ENCODE data around the gene QSER1.

Gene QSER1

DNA sequence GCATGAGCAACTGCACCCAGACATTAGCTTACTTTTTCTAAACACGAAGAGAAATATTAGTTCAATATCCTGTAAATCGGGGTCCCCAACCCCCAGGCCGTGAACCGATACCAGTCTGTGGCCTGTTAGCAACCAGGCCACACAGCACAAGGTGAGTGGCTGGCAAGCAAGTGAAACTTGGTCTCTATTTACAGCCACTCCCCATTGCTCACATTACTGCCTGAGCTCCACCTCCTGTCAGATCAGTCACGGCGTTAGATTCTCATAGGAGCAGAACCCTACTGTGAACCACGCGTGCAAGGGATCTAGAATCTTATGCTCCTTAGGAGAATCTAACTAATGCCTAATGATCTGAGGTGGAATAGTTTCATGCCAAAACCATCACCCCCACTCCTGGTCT lies 95.2 kb downstream of the QSER1 start:
- no peak for ATAC-seq
- H3K4me1 Mint-ChIP-seq: no peaks in the 10 kb centered on the region
- H3K9me3 Mint-ChIP-seq: peaks cover 7% of the 10 kb centered on the region
- DNase-seq (ENCODE audit: low spot score in 2 of 2): no peak
- no peak overlapping the region for H3K4me3 Mint-ChIP-seq
- H3K27ac Mint-ChIP-seq: no peak overlapping the region
- no peaks in the 10 kb centered on the region for H3K36me3 Mint-ChIP-seq

DNA sequence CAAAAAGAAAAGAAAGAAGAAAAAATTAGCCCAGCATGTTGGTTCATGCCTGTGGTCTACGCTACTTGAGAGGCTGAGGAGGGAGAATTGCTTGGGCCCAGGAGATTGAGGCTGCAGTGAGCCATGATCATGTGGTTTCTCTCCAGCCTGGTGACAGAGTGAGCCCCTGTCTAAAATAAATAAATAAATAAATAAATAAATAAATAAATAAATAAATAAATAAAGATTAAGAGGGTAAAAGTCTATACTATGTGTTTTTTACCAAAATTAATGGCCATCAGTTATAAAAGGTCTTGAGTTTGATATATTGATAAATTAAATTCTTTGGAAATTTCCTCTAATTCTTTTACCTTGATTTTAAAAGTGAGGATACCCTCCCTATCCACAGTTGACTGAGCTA lies 97.9 kb downstream of the QSER1 start:
- DNase-seq (ENCODE audit: low spot score in 2 of 2): no peak
- peaks cover 10% of the 10 kb centered on the region for H3K9me3 Mint-ChIP-seq
- no peak for ATAC-seq
- H3K4me3 Mint-ChIP-seq: no peak overlapping the region
- no peaks in the 10 kb centered on the region for H3K4me1 Mint-ChIP-seq
- H3K36me3 Mint-ChIP-seq: no peaks in the 10 kb centered on the region
- H3K27ac Mint-ChIP-seq: no peak overlapping the region

GRCh38 chr11:32991427-32991826 lies 98.8 kb downstream of the QSER1 start:
- Mint-ChIP-seq H3K27ac (no peak overlapping the region), H3K36me3 (no peaks in the 10 kb centered on the region)
- DNase-seq (ENCODE audit: low spot score in 2 of 2): no peak

GRCh38 chr11:32991898-32992297 lies 99.3 kb downstream of the QSER1 start:
- Mint-ChIP-seq H3K4me3 (no peak overlapping the region), H3K4me1 (no peaks in the 10 kb centered on the region)
- ATAC-seq: no peak

More at GRCh38 chr11:32991427-32991826, 98.8 kb downstream of the QSER1 start:
- Mint-ChIP-seq H3K4me3 (no peak overlapping the region), H3K9me3 (peaks cover 10% of the 10 kb centered on the region), H3K4me1 (no peaks in the 10 kb centered on the region)
- ATAC-seq: no peak

DNA sequence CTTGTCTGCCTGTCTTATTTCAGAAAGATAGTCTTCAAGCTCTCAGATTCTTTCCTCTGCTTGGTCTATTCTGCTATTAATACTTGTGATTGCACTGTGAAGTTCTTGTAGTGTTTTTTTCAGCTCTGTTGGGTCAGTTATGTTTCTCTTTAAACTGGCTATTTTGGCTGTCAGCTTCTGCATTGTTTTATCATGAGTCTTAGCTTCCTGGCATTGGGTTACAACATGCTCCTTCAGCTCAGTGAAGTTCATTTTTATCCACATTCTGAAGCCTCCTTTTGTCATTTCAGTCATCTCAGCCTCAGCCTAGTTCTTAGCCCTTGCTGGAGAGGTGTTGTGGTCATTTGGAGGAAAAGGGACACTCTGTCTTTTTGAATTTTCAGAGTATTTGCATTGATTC lies 107.6 kb downstream of the QSER1 start:
- Mint-ChIP-seq H3K4me3 (no peak overlapping the region), H3K36me3 (no peaks in the 10 kb centered on the region), H3K27ac (no peak overlapping the region), H3K9me3 (peaks cover 4% of the 10 kb centered on the region), H3K4me1 (peaks cover 5% of the 10 kb centered on the region)
- no peak for DNase-seq (ENCODE audit: low spot score in 2 of 2)
- ATAC-seq: no peak

More at GRCh38 chr11:32991898-32992297, 99.3 kb downstream of the QSER1 start:
- DNase-seq (ENCODE audit: low spot score in 2 of 2): no peak
- Mint-ChIP-seq H3K27ac (no peak overlapping the region), H3K36me3 (no peaks in the 10 kb centered on the region), H3K9me3 (peaks cover 10% of the 10 kb centered on the region)

GRCh38 chr11:33001281-33001680 lies 108.7 kb downstream of the QSER1 start:
- peaks cover 15% of the 10 kb centered on the region for H3K4me1 Mint-ChIP-seq

GRCh38 chr11:33001751-33002542 lies 109.3 kb downstream of the QSER1 start:
- no peak overlapping the region for H3K4me3 Mint-ChIP-seq
- ATAC-seq (no peak), DNase-seq (ENCODE audit: low spot score in 2 of 2) (no peak)
- H3K9me3 Mint-ChIP-seq: peaks cover 4% of the 10 kb centered on the region
- no peak overlapping the region for H3K27ac Mint-ChIP-seq
- H3K4me1 Mint-ChIP-seq: peaks cover 15% of the 10 kb centered on the region
- H3K36me3 Mint-ChIP-seq: no peaks in the 10 kb centered on the region

More at GRCh38 chr11:33001281-33001680, 108.7 kb downstream of the QSER1 start:
- Mint-ChIP-seq H3K9me3 (peaks cover 4% of the 10 kb centered on the region), H3K36me3 (no peaks in the 10 kb centered on the region), H3K27ac (no peak overlapping the region), H3K4me3 (no peak overlapping the region)
- ATAC-seq: no peak
- DNase-seq (ENCODE audit: low spot score in 2 of 2): no peak

DNA sequence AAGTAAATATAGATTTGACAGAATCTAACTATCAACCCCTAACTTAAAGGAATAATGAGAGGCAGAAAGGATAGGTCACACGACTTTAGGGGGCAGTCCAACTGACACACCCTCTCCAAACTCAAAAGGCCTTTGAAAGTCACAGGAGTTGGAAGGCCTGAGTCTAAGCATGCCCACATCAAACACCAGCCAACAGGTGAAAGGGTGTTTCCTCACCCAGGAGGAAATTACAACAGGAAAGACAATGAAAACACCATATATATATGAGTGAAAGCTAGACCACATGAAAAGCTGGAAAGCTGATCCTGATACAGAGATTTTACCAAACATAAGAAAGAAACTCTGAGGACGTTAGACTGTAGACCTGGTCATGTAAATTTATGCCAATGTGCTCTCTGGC lies 112.6 kb downstream of the QSER1 start:
- H3K4me1 Mint-ChIP-seq: peaks cover 15% of the 10 kb centered on the region
- no peak overlapping the region for H3K4me3 Mint-ChIP-seq
- no peak for ATAC-seq
- H3K27ac Mint-ChIP-seq: no peak overlapping the region
- DNase-seq (ENCODE audit: low spot score in 2 of 2): no peak
- H3K36me3 Mint-ChIP-seq: no peaks in the 10 kb centered on the region
- no peaks in the 10 kb centered on the region for H3K9me3 Mint-ChIP-seq

DNA sequence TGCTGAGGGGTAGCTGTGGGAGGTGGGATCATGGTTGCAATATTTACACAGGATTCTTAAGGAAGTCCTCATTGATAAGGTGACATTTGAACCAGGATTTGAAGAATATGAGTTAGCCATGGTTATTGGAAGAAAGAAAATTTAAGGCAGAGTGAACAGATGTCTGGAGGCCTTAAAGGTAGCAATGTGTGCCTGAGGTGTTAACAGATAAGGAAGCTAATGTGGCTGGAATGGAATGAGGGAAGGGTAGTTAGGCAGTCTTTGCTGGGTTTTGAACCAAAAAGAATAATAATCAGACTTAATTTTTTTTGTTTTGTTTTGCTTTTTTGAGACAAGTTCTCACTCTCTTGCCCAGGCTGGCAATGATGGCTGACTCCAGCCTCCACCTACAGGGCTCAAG lies 113.4 kb downstream of the QSER1 start:
- Mint-ChIP-seq H3K4me3 (no peak overlapping the region), H3K4me1 (peaks cover 15% of the 10 kb centered on the region), H3K36me3 (no peaks in the 10 kb centered on the region), H3K27ac (no peak overlapping the region), H3K9me3 (no peaks in the 10 kb centered on the region)
- ATAC-seq (no peak), DNase-seq (ENCODE audit: low spot score in 2 of 2) (no peak)

DNA sequence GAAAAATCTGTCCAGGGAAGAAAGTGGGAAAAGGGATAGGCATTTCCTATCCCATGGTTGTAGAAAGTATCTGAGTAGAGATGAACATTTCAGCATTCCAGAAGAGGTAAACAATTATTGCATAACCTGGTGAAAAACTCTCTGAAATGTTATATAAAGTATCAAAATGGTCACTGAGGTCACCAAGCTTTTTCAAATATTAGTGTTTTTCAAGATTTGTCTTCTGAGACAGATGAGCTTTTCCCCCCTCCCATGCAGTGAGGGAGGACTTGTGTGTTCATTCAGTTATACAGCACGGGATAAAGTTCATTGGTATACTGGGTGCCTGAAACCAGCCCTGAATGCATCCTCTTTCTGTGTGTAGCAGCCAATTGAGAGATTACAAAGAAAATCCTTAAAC lies 121.1 kb downstream of the QSER1 start:
- Mint-ChIP-seq H3K4me3 (no peak overlapping the region), H3K9me3 (no peaks in the 10 kb centered on the region), H3K27ac (no peak overlapping the region), H3K36me3 (no peaks in the 10 kb centered on the region), H3K4me1 (peaks cover 5% of the 10 kb centered on the region)
- ATAC-seq (no peak), DNase-seq (ENCODE audit: low spot score in 2 of 2) (no peak)

DNA sequence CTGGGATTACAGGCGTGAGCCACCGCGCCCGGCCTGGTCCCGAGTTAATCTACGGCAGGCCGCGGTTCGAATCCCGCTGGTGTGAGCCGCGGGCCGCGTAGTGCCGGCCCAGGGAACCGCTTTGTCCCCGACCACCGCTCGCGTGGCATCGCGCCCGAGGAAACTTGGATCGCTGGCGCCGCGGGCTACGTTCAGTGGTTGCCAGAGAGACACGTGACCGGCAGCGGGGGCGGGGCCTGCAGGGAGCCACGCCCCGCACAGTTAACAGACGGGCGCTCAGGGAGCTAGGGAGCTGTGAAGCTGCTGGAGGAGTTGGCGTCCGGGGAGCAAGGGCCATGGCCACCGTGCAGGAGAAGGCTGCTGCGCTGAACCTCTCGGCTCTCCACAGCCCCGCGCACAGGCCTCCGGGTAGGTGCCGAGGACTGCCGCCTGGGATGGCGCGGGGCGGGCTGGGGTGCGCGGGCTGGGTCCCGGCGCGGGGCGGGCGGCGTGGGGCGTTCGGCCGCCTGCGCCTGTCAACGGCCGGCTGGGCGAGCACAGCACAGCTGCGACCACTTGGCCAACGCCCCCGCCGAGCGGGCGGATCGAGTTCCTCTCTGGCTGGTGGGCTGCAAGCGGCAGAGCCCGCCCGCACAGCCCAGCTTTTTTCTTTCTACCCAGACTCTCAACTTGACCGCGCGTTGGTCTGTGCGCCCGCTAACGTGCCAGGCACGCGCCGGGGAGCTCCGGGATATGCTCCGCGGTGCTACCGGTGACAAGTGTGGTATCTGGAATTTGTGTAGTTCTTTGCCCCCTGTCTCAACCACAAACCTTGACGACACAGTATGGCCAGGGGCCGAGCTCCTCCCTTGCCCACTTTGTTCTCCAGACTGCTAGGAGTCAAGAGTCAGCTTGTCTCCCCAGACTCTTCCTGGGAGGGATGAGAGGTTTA lies 123.3 kb downstream of the QSER1 start, which contains the start of gene DEPDC7:
DEPDC7 (plus strand) TSS at position 258 of the 931 bp plus-strand sequence; CDS start at position 336, 78 bp downstream.
- H3K9me3 Mint-ChIP-seq: no peaks in the 10 kb centered on the region
- H3K27ac Mint-ChIP-seq: no peak within 1 kb of the TSS
- no peaks in the 10 kb centered on the region for H3K36me3 Mint-ChIP-seq
- H3K4me1 Mint-ChIP-seq: peaks cover 5% of the 10 kb centered on the region
- peak; percentile 60 to 83 for DNase-seq (ENCODE audit: low spot score in 2 of 2)
- H3K4me3 Mint-ChIP-seq: peak within 1 kb of the TSS; percentile 73
- ATAC-seq: peak; percentile 82

DNA sequence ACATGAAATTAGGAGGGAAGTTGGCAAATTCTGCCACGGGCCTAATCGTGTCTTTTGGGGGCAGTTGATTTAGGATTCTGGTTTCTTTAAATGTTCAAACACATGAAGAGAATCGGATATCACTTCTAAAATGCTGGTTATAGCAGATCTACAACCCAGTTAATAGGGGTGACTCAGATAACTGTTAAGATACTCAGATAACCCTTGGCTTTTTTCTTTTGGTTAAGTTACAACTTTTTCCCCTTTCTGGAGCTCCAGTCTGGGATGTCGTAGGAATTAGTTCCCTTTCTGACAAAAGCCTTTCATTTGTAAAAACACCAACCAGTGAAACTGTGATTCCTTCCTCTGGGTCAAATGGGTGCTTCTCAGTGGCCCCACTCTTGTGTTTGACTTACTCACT lies 124.0 kb downstream of the QSER1 start:
- H3K4me1 Mint-ChIP-seq: peaks cover 5% of the 10 kb centered on the region
- no peak overlapping the region for H3K27ac Mint-ChIP-seq
- no peak for DNase-seq (ENCODE audit: low spot score in 2 of 2)
- H3K9me3 Mint-ChIP-seq: no peaks in the 10 kb centered on the region
- ATAC-seq: no peak
- no peaks in the 10 kb centered on the region for H3K36me3 Mint-ChIP-seq
- H3K4me3 Mint-ChIP-seq: peak overlapping the region; percentile 73

- H3K4me3 Mint-ChIP-seq: no peak overlapping the region
- DNase-seq (ENCODE audit: low spot score in 2 of 2): no peak
- no peak overlapping the region for H3K27ac Mint-ChIP-seq
- no peak for ATAC-seq
- H3K4me1 Mint-ChIP-seq: peaks cover 5% of the 10 kb centered on the region
- H3K9me3 Mint-ChIP-seq: no peaks in the 10 kb centered on the region
- no peaks in the 10 kb centered on the region for H3K36me3 Mint-ChIP-seq
Observed at GRCh38 chr11:33017478-33017877, 124.9 kb downstream of the QSER1 start.

GRCh38 chr11:33017965-33018364 lies 125.4 kb downstream of the QSER1 start:
- peaks cover 5% of the 10 kb centered on the region for H3K4me1 Mint-ChIP-seq

DNA sequence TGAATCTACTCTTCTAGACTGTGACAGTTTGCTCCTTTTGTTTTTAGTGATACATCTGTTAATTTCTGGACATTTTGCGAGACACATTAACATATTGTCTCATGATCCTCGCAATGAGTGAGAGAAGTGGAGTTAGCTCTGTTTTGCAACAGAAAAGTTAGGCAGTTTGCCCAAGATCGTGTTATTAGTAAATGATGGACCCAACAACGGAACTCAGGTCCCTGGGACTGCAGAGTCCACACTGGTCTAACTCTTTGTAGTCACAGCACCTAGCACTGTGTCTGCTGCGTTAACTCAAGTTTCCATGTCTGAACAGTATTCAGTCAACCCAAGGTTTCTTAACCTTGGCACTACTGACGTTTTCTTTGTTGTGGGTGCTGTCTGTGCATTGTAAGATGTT lies 126.2 kb downstream of the QSER1 start:
- H3K9me3 Mint-ChIP-seq: no peaks in the 10 kb centered on the region
- no peak overlapping the region for H3K4me3 Mint-ChIP-seq
- no peaks in the 10 kb centered on the region for H3K36me3 Mint-ChIP-seq
- peaks cover 5% of the 10 kb centered on the region for H3K4me1 Mint-ChIP-seq
- ATAC-seq (no peak), DNase-seq (ENCODE audit: low spot score in 2 of 2) (no peak)
- H3K27ac Mint-ChIP-seq: no peak overlapping the region

More at GRCh38 chr11:33017965-33018364, 125.4 kb downstream of the QSER1 start:
- Mint-ChIP-seq H3K9me3 (no peaks in the 10 kb centered on the region), H3K4me3 (no peak overlapping the region), H3K36me3 (no peaks in the 10 kb centered on the region), H3K27ac (no peak overlapping the region)
- no peak for ATAC-seq
- no peak for DNase-seq (ENCODE audit: low spot score in 2 of 2)
